ENCODE measurements around the gene ITPKC.

The ITPKC gene

GRCh38 chr19:40690693-40691420, 26.1 kb upstream of the ITPKC start:
- DNase-seq, result peak; percentile 82

GRCh38 chr19:40691421-40692211, 25.3 kb upstream of the ITPKC start:
- DNase-seq, result peak; percentile 78

DNA sequence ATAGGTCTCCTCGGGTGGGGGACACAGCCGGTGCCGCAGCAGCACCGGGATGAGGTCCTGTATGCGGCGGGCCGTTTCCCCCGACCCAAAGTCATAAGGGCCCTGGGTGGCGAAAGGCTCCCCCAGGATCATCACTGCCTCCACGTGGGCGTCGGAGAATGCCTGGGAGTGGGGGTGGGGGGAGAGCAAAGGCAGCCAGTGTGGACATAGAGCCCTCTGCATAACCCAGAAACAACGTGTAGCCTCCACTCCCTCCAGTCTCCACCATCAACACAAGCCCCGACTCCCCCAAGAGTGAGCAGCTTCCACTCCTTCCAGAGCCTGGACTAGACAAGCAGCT, 24.7 kb upstream of the ITPKC start:
- DNase-seq, result no peak

DNA sequence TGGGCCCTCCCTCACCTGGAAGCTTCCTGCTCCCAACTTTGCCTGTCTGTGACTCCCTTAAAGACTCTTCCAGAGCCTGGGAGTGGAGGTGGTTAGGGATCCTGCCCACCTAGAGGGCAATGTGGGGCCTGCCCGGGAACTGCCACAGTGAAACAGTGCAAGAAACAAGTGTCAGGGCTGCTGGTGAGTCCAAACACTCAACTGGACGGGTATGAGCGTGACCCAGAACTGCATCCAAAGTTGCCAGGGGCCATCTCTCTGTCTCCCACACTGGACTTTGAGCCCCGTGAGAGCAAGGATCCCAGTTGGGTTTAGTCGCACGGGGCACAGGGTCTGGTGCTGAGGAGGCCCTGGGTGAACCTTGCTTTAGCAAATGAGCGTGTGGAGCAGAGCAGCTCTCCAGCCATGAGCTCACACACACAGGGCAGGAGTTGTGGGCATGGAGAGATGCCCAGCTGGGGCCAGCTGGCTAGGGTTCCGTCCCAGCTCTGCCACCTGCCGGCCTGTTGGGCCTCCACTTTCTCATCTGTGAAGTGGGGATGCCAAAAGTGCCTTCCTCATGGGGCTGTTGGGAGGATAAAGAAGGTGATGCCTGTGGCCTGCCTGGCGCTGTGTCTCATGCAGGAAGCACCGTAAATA, 23.6 kb upstream of the ITPKC start:
- DNase-seq, result no peak

- DNase-seq, result no peak
Measured at GRCh38 chr19:40693896-40694295, 23.0 kb upstream of the ITPKC start.

- no peak for DNase-seq
Measured at GRCh38 chr19:40695881-40696280, 21.0 kb upstream of the ITPKC start.

DNA sequence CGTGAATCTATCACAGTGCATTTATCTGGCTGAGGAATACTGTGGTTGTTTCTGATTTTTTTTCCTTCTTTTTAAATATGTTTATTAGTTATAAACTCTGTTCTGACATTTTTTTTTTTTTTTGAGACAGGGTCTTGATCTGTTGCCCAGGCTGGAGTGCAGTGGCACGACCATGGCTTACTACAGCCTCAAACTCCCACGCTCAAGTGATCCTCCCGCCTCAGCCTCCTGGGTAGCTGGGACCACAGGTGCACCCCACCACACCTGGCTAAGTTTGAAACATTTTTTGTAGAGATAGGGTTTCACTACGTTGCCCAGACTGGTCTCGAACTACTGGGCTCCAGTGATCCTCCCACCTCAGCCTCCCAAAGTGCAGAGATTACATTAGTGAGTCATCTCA, 19.9 kb upstream of the ITPKC start:
- no peak for DNase-seq

GRCh38 chr19:40700083-40700482, 16.8 kb upstream of the ITPKC start:
- DNase-seq, result no peak

GRCh38 chr19:40701758-40702157, 15.2 kb upstream of the ITPKC start:
- DNase-seq, result no peak

DNA sequence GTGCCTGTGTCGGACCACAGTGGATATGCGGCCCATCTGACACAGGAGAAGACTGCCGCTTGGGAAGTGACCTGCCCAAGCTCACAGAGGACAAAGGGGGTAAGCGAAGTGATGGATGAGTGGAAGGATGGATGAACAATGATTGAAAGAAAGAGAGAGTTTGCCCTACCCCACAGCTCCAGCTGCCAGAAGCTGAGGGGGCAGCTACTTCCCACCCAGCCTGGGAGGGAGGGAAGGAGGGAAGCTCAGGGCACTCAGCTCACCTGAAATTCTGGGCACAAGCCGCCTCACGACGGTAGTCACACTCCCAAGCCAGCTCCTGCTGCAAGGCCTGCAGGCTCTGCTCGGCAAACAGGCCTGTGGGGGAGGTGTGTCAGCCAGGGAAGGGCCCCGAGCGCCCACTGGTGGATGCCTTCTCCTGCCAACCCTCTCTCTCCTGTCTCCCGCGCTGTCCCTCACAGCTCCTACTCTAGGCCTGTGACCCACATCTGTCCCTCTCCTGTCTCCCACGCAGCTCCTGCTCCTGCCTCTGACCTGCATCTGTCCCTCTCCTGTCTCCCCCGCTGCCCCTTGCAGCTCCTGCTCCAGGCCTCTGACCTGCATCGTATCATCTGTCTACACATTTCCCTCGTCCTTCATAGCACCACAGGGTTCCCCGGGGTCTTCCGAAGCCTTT, 14.4 kb upstream of the ITPKC start:
- DNase-seq, result peak; percentile 3

- no peak for DNase-seq
Measured at GRCh38 chr19:40703029-40703755, 13.7 kb upstream of the ITPKC start.

DNA sequence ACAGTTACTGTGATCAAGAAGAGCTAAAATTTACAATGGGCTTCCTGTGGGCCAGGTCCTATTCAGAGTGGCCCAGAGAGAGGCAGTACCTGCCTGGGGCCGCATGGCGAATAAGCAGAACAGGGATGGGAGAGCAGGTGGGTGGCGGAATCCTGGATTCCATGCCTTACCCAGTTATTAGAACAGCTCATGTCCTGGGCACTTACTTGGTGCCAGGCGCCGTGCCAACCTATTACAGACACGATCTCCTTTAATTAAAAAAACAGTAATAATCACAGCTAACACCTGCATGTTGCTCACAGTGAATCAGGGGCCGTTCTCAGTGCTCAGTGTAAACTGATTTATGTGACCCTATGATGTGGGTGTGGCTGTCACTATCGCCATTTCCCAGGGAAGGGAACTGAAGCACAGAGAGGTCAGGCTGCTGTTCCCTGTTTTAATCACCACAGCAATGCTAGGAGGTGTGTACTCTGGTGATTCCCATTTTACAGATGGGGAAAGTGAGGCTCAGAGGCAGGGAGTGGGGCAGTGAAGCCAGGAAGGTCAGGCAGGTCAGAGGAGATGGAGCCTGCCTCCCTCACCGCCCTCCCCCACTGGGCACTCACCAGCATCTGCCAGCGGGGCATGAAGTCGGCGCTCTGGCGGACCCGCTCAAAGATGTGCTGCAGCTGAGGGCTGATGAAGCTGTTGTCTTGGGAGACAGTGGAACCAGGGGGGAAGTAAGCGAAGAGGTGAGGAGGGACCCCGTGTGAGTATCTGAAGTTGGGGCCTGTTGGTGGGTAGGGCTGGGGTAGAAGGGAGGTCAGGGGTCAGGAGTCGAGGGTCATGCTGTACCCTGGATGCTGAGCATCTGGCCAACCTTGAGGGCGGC, 12.2 kb upstream of the ITPKC start:
- DNase-seq, result no peak

DNA sequence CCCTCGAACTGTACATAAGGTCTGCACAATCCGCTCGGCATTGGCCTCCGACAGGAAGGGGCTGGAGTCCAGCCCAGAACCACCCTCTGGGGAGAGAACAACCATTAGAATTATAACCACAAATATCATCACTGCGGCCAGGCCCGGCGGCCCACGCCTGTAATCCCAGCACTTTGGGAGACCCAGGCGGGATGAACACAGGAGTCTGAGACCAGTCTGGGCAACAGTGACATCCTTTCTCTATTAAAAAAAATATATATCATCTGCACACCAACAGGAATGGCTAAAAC, 11.6 kb upstream of the ITPKC start:
- DNase-seq, result no peak

DNA sequence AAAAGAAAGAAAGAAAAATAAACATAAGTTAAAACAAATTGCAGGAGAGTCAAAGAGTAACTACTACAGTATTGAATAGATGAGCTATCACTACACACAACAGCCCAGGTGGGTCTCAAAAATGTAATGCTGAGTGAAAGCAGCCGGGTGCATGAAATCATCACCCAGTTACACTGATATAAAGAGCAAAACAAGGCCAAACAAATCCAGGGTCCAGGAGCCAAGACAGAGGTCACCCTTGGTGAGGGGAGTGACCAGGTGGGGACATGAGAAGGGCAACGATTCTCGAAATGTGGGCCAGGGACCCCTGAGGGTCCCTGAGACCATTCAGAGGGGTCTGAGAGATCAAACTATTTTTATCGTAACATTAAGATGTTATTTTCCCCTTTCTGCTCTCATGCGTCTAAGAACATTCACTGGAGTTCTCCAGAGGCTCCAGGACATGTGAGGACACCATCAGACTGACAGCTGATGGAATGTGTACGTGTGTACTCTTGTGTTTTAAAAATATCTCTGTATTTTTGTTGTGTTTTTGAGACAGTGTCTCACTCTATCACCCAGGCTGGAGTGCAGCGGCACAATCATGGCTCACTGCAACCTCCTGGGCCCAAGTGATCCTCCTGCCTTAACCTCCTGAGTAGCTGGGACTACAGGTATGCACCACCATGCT, 10.8 kb upstream of the ITPKC start:
- no peak for DNase-seq

DNA sequence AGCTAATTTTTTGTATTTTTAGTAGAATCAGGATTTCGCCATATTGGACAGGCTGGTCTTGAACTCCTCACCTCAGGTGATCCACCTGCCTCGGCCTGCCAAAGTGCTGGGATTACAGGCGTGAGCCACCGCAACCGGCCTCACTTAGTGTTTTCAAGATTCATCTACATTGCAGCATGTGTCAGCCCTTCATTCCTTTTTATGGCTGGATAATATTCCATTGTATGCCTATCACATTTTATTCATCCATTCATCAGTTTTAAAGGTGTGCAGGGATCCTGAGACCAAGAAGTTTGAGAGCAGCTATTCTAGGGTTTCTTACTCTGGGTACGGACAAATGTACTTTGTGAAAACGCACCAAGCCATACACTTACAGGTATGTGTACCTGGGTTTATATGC, 9.3 kb upstream of the ITPKC start:
- DNase-seq, result no peak

DNA sequence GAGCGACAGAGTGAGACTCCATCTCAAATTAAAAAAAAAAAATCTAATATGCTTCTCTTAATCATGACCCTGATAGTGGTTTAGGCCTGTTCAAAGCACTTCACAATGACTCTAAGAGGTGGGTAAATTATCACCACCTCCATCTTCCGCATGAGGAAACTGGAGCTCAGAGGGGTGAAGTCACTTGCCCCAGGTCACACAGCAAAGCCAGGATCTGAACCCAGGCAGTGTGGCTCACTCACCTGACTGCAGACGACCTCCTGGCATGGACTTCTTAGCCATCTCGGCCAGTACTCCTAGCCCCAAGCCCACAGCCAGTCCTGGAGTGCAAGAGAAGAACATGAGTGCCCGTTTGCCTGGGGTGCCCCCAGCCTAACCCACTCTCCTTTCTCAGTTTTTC, 7.1 kb upstream of the ITPKC start:
- DNase-seq, result no peak

DNA sequence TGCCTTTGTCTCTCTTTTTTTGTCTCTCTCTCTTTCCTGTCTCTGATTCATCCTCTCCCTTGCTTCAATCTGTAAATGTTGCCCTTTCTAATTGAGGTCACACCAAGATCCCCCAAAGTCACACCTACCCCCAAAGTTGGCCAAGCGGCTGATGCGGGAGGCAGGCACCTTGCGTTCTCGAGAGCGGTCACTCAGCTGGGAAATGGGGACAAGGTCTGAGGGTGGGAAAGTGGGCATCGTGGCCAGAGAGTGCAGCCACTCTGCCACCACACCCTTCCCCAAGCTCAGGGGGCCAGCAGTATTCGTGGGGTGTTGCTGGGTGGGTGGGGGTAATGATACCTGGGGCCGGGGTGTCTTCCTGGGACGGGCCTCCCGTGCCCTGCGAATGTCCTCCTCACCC, 3.0 kb upstream of the ITPKC start:
- no peak for DNase-seq

DNA sequence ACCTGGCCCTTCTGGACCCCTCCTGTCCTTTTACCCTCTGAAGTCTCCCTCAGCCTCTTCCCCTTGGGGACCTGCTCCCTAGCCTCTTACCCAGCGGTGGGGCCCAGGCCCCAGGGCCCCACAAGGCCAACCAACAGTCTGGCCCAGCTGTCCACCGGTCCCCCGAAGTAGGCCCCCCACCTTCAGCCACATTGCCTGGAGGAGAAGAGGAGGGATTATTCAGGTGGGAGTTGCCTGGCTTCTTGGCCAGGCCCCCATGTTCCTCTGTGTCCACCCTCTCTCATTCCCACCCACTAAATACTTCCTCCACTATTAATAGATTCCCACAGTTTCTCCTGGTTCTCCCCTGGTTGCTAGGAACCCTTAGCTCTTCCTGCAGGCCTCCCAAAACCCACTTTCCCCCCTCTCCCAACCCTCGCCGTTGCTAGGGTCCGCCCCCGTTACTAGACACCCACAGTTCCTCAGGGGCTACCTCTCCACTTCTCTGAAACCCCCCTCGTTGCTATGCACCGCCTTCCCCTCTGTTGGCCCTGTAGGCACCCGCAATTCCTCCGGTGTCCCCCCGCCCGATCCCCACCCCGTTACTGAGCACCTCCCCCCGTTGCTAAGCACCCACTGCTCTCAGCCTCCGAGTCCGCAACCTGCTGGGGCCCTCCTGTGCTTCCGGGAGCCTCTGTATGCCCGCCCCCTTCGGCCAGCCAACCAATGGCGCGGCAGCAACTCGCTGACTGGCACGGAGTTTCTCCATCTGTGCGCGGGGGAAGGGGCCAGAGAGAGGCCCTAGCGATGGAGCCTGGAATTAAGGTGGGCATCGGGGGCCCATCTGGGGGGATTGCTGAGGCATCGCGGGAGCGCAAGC, 2.2 kb upstream of the ITPKC start:
- peak; percentile 89 for DNase-seq

DNA sequence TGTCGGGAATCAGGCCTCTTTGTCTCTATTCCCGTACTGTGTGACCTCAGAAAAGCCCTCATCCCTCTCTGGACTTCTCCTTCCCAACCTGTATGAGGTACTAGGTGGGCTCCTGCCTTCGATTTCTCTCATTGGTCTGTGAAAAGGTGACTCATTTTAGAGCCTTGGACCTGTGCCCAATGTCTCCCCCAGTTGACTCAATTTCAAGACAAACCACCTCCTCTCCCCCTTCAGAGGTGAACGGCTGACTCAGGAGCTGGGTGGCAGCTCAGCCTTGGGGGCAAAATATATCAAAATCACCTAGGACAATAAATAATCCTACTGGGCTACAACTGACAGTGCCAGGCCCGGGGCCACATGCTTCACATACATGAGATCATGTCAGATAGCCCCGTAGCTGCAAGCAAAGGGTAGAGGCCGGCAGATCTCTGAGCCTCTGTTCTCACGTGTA, 856 bp upstream of the ITPKC start:
- no peak for DNase-seq

GRCh38 chr19:40717325-40717879, 490 bp downstream of the ITPKC start:
- DNase-seq, result no peak

Measured in NCI-H1092 treated with DMSO at 0.1 percent for 48 hours (cell line).